GM12878 (cell line): Measurements from ENCODE around the gene IGFBP2. TPM values are rescaled to one million over a fixed set of nuclear protein-coding genes. Genes with fewer than 3 reads are reported as not detected.

Experiments used
- ATAC-seq: fragments of 200-7000 bp; cut with Tn5 transposase; 3 replicates; pipeline ENCODE4 v1.9.1; 2020; ENCODE audit warnings: mild to moderate bottlenecking, moderate library complexity
- BruUV-seq: library from RNA; stranded (reverse); fragments of 400-500 nt; replicated peaks from 2 replicates; lab custom pipeline; 2021; lab: Mats Ljungman, UMichigan
- CTCF ChIA-PET: fragments of 300-600 bp; sonication (Branson Sonifier 250); formaldehyde crosslinking; extraction: SDS; loops from one replicate; lab custom pipeline; 2021; ENCODE audit warnings: inconsistent platforms; lab: Yijun Ruan, JAX
- POLR2A ChIA-PET: fragments of 350-600 bp; formaldehyde crosslinking; extraction: SDS; loops from one replicate; lab custom pipeline; 2021; ENCODE audit warnings: inconsistent platforms; lab: Charles Lee
- RAD21 ChIA-PET: fragments of 300-600 bp; sonication (Branson Sonifier 250); formaldehyde crosslinking; loops from one replicate; lab custom pipeline; 2023; ENCODE audit warnings: antibody characterized with exemption; ENCODE audit not compliant: unreplicated experiment; lab: Charles Lee
- SMC1A ChIA-PET: fragments of 300-600 bp; sonication (Branson Sonifier 250); formaldehyde crosslinking; loops from one replicate; lab custom pipeline; 2023; ENCODE audit not compliant: unreplicated experiment, uncharacterized antibody; lab: Charles Lee
- DNase-seq: peaks from one replicate; pipeline ENCODE4 v3.0.0-alpha.2; 2011; ENCODE audit warnings: low read depth, low spot score
- FAIRE-seq: peaks from 3 replicates; lab custom pipeline; 2011; peaks lifted over from hg19 to GRCh38; lab: Jason Lieb, UNC
- H2AFZ ChIP-seq: 2 replicates; pipeline ENCODE4 v1.6.0; 2011; ENCODE audit warnings: low read depth, low read length, control low read depth; ENCODE audit not compliant: control insufficient read depth
- H3K27ac ChIP-seq: 2 replicates; pipeline ENCODE4 v1.5.1; 2011; ENCODE audit warnings: control low read depth; ENCODE audit not compliant: control insufficient read depth, insufficient read depth
- H3K27me3 ChIP-seq, 2 experiments: replicated peaks in 1 of 2; 2 replicates each; pipeline versions ENCODE4 v1.6.0 to v1.6.1; 2011; ENCODE audit warnings: low read length in 1 of 2; ENCODE audit not compliant: control insufficient read depth in 2 of 2, insufficient read depth in 2 of 2
- H3K36me3 ChIP-seq, 2 experiments: 2 replicates each; pipeline ENCODE4 v1.5.1; 2011; ENCODE audit warnings: low read length in 1 of 2; ENCODE audit not compliant: control insufficient read depth in 2 of 2, insufficient read depth in 2 of 2
- H3K4me1 ChIP-seq: 2 replicates; pipeline ENCODE4 v1.6.1; 2011; ENCODE audit warnings: mild to moderate bottlenecking, low read length, moderate library complexity, mixed read lengths; ENCODE audit not compliant: control insufficient read depth, insufficient read depth
- H3K4me2 ChIP-seq: 2 replicates; pipeline ENCODE4 v1.6.0; 2011; ENCODE audit warnings: control low read depth; ENCODE audit not compliant: control insufficient read depth, insufficient read depth
- H3K4me3 ChIP-seq: fragments of 200-600 bp; sonication (generic); 2 replicates; pipeline ENCODE4 v1.5.1; 2016
- H3K79me2 ChIP-seq: 2 replicates; pipeline ENCODE4 v1.6.0; 2011; ENCODE audit warnings: low read length; ENCODE audit not compliant: control insufficient read depth, insufficient read depth
- H3K9ac ChIP-seq: 2 replicates; pipeline ENCODE4 v1.8.0; 2011; ENCODE audit warnings: low read length, control low read depth, mixed read lengths; ENCODE audit not compliant: control insufficient read depth, insufficient read depth
- H3K9me3 ChIP-seq: replicated peaks from 3 replicates; pipeline ENCODE4 v1.5.1; 2011; ENCODE audit warnings: mild to moderate bottlenecking, low read length; ENCODE audit not compliant: control insufficient read depth, insufficient read depth
- H4K20me1 ChIP-seq: 2 replicates; pipeline ENCODE4 v1.6.0; 2011; ENCODE audit not compliant: control insufficient read depth, insufficient read depth
- ATF2 ChIP-seq: IDR thresholded peaks from 2 replicates; pipeline ENCODE4 v1.6.1; 2012; ENCODE audit warnings: low read length, inconsistent platforms
- BACH1 ChIP-seq: fragments of 450-650 bp; IDR thresholded peaks from 2 replicates; pipeline ENCODE4 v1.6.1; 2017; ENCODE audit warnings: mild to moderate bottlenecking, borderline replicate concordance
- CEBPB ChIP-seq, 2 experiments: fragments of 150-350 bp in 1 of 2; IDR thresholded peaks; 2 replicates each; pipeline ENCODE4 v1.6.1; 2012 to 2014; ENCODE audit warnings: low read depth in 2 of 2, low read length in 2 of 2, borderline replicate concordance in 1 of 2, inconsistent platforms in 1 of 2
- ETV6 ChIP-seq, 2 experiments: fragments of 450-650 bp in 1 of 2; IDR thresholded peaks in 1 of 2; conservative IDR thresholded peaks in 1 of 2; 2 replicates each; pipeline ENCODE4 v1.6.1; 2014; ENCODE audit warnings: antibody characterized with exemption in 1 of 2, borderline replicate concordance in 1 of 2, low read depth in 1 of 2, mild to moderate bottlenecking in 1 of 2, moderate library complexity in 1 of 2
- HCFC1 ChIP-seq: fragments of 150-350 bp; IDR thresholded peaks from 2 replicates; pipeline ENCODE4 v1.6.1; 2014; ENCODE audit warnings: low read length
- KAT2A ChIP-seq: conservative IDR thresholded peaks from 2 replicates; pipeline ENCODE4 v1.6.1; 2011; ENCODE audit warnings: low read depth, low read length; ENCODE audit not compliant: control insufficient read depth
- KLF5 ChIP-seq: fragments of 450-650 bp; IDR thresholded peaks from 2 replicates; pipeline ENCODE4 v1.6.1; 2014; ENCODE audit warnings: mild to moderate bottlenecking; ENCODE audit not compliant: partially characterized antibody
- NR2F1 ChIP-seq: fragments of 450-650 bp; conservative IDR thresholded peaks from 2 replicates; pipeline ENCODE4 v1.6.1; 2017; ENCODE audit warnings: mild to moderate bottlenecking
- POLR2A ChIP-seq: IDR thresholded peaks from 2 replicates; pipeline ENCODE4 v1.6.1; 2011; ENCODE audit warnings: low read depth, mild to moderate bottlenecking, low read length
- RFX5 ChIP-seq: IDR thresholded peaks from 2 replicates; pipeline ENCODE4 v1.6.1; 2011; ENCODE audit warnings: low read depth, low read length, improper control_type of control experiment
- SMC3 ChIP-seq: IDR thresholded peaks from 2 replicates; pipeline ENCODE4 v1.6.1; 2011; ENCODE audit warnings: low read length, improper control_type of control experiment, borderline replicate concordance
- SREBF2 ChIP-seq: IDR thresholded peaks from 2 replicates; pipeline ENCODE4 v1.6.1; 2012; ENCODE audit warnings: mild to moderate bottlenecking, low read length
- TARDBP ChIP-seq: IDR thresholded peaks from 2 replicates; pipeline ENCODE4 v1.6.1; 2016; ENCODE audit warnings: borderline replicate concordance
- TBL1XR1 ChIP-seq: IDR thresholded peaks from 2 replicates; pipeline ENCODE4 v1.6.1; 2012; ENCODE audit warnings: low read depth, low read length, improper control_type of control experiment
- ZBED1 ChIP-seq: IDR thresholded peaks from 2 replicates; pipeline ENCODE4 v1.6.1; 2016; ENCODE audit warnings: borderline replicate concordance
- ZNF217 ChIP-seq: fragments of 450-650 bp; IDR thresholded peaks from 2 replicates; pipeline ENCODE4 v1.6.1; 2017; ENCODE audit warnings: antibody characterized with exemption, mild to moderate bottlenecking
- WGBS: methylation state at CpG from one replicate; pipeline ENCODE4 v1.1.6; 2016; ENCODE audit warnings: low lambda C conversion rate; ENCODE audit not compliant: insufficient replicate concordance, insufficient coverage; ENCODE audit errors: missing lambda C conversion rate; 5-methylcytosine and 5-hydroxymethylcytosine counted together
- in situ Hi-C: fragments of 300-500 bp; cut with MboI; formaldehyde crosslinking; loops from 9 replicates; pipeline ENCODE4 v1.14.3; 2018; ENCODE audit warnings: mixed read lengths
- intact Hi-C: fragments of 100-400 bp; cut with micrococcal nuclease; formaldehyde crosslinking; loops from one replicate; pipeline ENCODE4 v1.14.2; 2022; ENCODE audit not compliant: unreplicated experiment
- polyA plus RNA-seq, 11 experiments: library from polyadenylated mRNA; depleted of rRNA in 4 of 11; unstranded in 6 of 11; stranded (reverse) in 5 of 11; fragments of >200 nt; fragmentation: Nextera tagmentation in 4 of 11; fragmentation: Illumina TruSeq in 1 of 11; extraction: Ambion mirVana in 4 of 11; extraction: Trizol in 1 of 11; gene quantifications; 1 replicate in 1 of 11; 2 replicates in 10 of 11; pipeline versions ENCODE4 v1.2.1 to v1.2.3, GENCODE V29; 2011 to 2016; ENCODE audit warnings: inconsistent platforms in 2 of 11, missing spikeins in 2 of 11, low read depth in 1 of 11
- total RNA-seq, 4 experiments: library from RNA; depleted of rRNA in 3 of 4; stranded (reverse); fragments of >200 nt in 3 of 4; fragmentation: Illumina TruSeq in 1 of 4; extraction: Trizol in 1 of 4; gene quantifications; 2 replicates each; pipeline versions ENCODE4 v1.2.1 to v1.2.3, GENCODE V29; 2013 to 2021
- TF ChIP-seq, protein P1 (sequence below): fragments of 450-650 bp; IDR thresholded peaks from 2 replicates; pipeline ENCODE4 v1.6.1; 2017; ENCODE audit warnings: low read depth, mild to moderate bottlenecking, moderate library complexity
- TF ChIP-seq, protein P2 (sequence below): IDR thresholded peaks from 2 replicates; pipeline ENCODE4 v1.6.1; 2011; ENCODE audit warnings: borderline replicate concordance, low read depth, mild to moderate bottlenecking, moderate library complexity, low read length; ENCODE audit not compliant: insufficient read depth, poor library complexity, severe bottlenecking

Gene IGFBP2
- total and polyA plus RNA-seq, 10 of the 15 experiments (the other 5 are each of a cell fraction or from before 2014, with no cell fraction given): 0.11 to 1.5 (median 0.38) TPM; not detected in 5

GRCh38 chr2:216645636-216645950 lies 12.4 kb downstream of the IGFBP2 start:
- Histone ChIP-seq H3K4me3 (no peak overlapping the region), H3K4me2 (no peak overlapping the region), H3K27me3 (no peaks in the 10 kb centered on the region; a peak in 2 of 4 replicates), H3K9me3 (peaks cover 4% of the 10 kb centered on the region; the same call in 1 of the 3 replicates), H3K4me1 (no peaks in the 10 kb centered on the region), H3K9ac (no peak overlapping the region), H4K20me1 (no peaks in the 10 kb centered on the region), H3K27ac (no peak overlapping the region), H3K36me3 (no peaks in the 10 kb centered on the region), H2AFZ (no peak overlapping the region), H3K79me2 (no peaks in the 10 kb centered on the region)
- 0% methylated on average over 3 of the region's 3 CpGs for WGBS
- ChIA-PET POLR2A (no interaction called here), CTCF (no interaction called here), RAD21 (no interaction called here), SMC1A (interaction anchor here (1.0 kb wide), 1 partner anchor 13 kb away, joined by 3 read pairs; no protein-coding TSS in a partner anchor)
- ATAC-seq: no peak
- DNase-seq: no peak
- intact Hi-C loops (no loop called here), in situ Hi-C loops (no loop called here)
- BruUV-seq: no TSS peak
- TF ChIP-seq SREBF2: no peak
- no peak for TF ChIP-seq POLR2A
- TF ChIP-seq KLF5: no peak
- no peak for TF ChIP-seq NR2F1
- TF ChIP-seq ZBED1: no peak
- no peak for TF ChIP-seq BACH1
- no peak for TF ChIP-seq ATF2
- TF ChIP-seq SMC3: no peak
- TF ChIP-seq, protein P1, sequence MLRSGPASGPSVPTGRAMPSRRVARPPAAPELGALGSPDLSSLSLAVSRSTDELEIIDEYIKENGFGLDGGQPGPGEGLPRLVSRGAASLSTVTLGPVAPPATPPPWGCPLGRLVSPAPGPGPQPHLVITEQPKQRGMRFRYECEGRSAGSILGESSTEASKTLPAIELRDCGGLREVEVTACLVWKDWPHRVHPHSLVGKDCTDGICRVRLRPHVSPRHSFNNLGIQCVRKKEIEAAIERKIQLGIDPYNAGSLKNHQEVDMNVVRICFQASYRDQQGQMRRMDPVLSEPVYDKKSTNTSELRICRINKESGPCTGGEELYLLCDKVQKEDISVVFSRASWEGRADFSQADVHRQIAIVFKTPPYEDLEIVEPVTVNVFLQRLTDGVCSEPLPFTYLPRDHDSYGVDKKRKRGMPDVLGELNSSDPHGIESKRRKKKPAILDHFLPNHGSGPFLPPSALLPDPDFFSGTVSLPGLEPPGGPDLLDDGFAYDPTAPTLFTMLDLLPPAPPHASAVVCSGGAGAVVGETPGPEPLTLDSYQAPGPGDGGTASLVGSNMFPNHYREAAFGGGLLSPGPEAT: no peak
- TF ChIP-seq RFX5: no peak
- no peak for TF ChIP-seq KAT2A
- no peak for TF ChIP-seq HCFC1
- no peak for TF ChIP-seq ZNF217
- TF ChIP-seq CEBPB (IDR thresholded peaks at IDR 0.05; ENCODE audit: borderline replicate concordance in 1 of 2, low read depth in 2 of 2, low read length in 2 of 2): no peak
- TF ChIP-seq TARDBP: no peak
- TF ChIP-seq ETV6 (conservative IDR thresholded peaks at IDR 0.05 in 1 of 2, IDR thresholded peaks at IDR 0.05 in 1 of 2; ENCODE audit: borderline replicate concordance in 1 of 2, low read depth in 1 of 2): no peak
- TF ChIP-seq, protein P2, sequence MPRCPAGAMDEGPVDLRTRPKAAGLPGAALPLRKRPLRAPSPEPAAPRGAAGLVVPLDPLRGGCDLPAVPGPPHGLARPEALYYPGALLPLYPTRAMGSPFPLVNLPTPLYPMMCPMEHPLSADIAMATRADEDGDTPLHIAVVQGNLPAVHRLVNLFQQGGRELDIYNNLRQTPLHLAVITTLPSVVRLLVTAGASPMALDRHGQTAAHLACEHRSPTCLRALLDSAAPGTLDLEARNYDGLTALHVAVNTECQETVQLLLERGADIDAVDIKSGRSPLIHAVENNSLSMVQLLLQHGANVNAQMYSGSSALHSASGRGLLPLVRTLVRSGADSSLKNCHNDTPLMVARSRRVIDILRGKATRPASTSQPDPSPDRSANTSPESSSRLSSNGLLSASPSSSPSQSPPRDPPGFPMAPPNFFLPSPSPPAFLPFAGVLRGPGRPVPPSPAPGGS: no peak
- TF ChIP-seq TBL1XR1: no peak
- FAIRE-seq: no peak
